GM12873 (cell line): Measurements from ENCODE around the gene SGSM1.

ENCODE experiments used
- TF ChIP-seq, protein P1 (sequence below): IDR thresholded peaks from 2 replicates; pipeline ENCODE4 v1.5.1; 2012; ENCODE audit warnings: low read depth, mild to moderate bottlenecking, moderate library complexity, low read length, control low read depth; ENCODE audit not compliant: insufficient read depth; ENCODE audit errors: missing control alignments

SGSM1 gene

GRCh38 chr22:24937114-24937513 lies 131.1 kb downstream of the SGSM1 start:
- TF ChIP-seq, protein P1, sequence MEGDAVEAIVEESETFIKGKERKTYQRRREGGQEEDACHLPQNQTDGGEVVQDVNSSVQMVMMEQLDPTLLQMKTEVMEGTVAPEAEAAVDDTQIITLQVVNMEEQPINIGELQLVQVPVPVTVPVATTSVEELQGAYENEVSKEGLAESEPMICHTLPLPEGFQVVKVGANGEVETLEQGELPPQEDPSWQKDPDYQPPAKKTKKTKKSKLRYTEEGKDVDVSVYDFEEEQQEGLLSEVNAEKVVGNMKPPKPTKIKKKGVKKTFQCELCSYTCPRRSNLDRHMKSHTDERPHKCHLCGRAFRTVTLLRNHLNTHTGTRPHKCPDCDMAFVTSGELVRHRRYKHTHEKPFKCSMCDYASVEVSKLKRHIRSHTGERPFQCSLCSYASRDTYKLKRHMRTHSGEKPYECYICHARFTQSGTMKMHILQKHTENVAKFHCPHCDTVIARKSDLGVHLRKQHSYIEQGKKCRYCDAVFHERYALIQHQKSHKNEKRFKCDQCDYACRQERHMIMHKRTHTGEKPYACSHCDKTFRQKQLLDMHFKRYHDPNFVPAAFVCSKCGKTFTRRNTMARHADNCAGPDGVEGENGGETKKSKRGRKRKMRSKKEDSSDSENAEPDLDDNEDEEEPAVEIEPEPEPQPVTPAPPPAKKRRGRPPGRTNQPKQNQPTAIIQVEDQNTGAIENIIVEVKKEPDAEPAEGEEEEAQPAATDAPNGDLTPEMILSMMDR: peak; percentile 30

DNA sequence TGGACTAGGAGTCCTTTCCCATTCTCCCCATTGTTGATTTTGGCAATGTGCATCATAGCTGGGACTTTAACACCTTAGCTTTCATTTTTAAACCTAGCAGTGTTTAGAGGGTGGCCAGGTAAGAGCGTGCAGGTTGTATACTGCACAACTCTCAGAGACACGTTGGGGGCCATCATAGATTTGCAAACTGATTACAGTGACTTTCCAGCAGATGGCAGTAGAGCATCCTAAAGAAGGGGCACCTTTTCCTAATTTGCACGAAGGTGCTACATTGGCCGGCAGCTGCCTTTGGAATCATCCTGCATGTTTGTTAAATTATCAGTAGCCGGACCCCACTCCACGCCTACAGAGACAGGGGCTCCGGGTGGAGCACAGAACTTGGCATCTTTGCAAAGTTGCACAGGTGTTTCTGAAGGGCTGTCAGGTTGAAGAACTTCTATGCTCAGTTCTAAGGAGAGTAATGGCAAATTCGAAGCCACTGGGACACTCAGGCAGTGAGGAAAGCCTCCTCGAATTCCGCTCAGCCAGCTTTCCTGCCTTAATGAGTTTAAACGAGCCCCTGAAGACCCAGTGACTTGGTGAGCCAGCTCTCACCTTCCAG lies 132.8 kb downstream of the SGSM1 start:
- TF ChIP-seq, protein P1: peak; percentile 79

DNA sequence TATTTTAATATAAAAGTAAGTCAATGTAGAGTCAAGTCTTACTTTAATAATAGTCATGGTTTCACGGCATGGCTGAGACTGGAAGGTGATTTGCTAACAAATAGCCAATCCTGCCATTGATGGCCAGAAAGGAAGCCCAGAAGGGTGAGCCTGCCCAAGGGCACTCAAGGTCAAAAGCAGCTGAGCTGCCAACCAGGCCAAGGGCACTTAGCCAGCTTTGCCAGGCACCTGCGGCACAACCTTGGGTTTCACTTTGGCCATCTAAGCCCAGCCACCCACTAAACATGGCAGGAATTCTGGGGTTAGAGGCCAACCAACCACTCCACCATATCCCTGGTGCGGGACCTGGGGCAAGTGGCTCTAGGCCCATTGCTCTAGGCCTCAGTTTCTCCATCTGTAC lies 136.3 kb downstream of the SGSM1 start:
- TF ChIP-seq, protein P1: no peak

GRCh38 chr22:24944217-24944937 lies 138.4 kb downstream of the SGSM1 start:
- TF ChIP-seq, protein P1: no peak

GRCh38 chr22:24945430-24945829 lies 139.4 kb downstream of the SGSM1 start:
- TF ChIP-seq, protein P1: no peak

GRCh38 chr22:24947383-24947782 lies 141.4 kb downstream of the SGSM1 start:
- TF ChIP-seq, protein P1: no peak

- TF ChIP-seq, protein P1: no peak
These were observed 141.9 kb downstream of the SGSM1 start for GRCh38 chr22:24947881-24948280.
